Pulmonary artery endothelial cell (primary cell): ENCODE data around the gene BPIFB2. TPM values are rescaled to one million over a fixed set of nuclear protein-coding genes. Genes with fewer than 3 reads are reported as not detected.

ENCODE experiments used
- DNase-seq: peaks from one replicate; pipeline ENCODE4 v3.0.0-alpha.2; 2011; ENCODE audit warnings: low read depth, low spot score
- total RNA-seq: library from RNA; depleted of rRNA; stranded (reverse); fragments of >200 nt; gene quantifications from 2 replicates; pipeline ENCODE4 v1.2.3, GENCODE V29; 2014

Gene BPIFB2
- total RNA-seq, 1 donor from 2014 or later = not detected

GRCh38 chr20:33005908-33006775 is 1.4 kb upstream of the BPIFB2 start:
- DNase-seq = no peak

GRCh38 chr20:33006776-33007375 is 628 bp upstream of the BPIFB2 start:
- no peak for DNase-seq

- no peak for DNase-seq
Observed at GRCh38 chr20:33008336-33009213, 1.1 kb downstream of the BPIFB2 start.

GRCh38 chr20:33009214-33010132 is 2.0 kb downstream of the BPIFB2 start:
- no peak for DNase-seq

DNA sequence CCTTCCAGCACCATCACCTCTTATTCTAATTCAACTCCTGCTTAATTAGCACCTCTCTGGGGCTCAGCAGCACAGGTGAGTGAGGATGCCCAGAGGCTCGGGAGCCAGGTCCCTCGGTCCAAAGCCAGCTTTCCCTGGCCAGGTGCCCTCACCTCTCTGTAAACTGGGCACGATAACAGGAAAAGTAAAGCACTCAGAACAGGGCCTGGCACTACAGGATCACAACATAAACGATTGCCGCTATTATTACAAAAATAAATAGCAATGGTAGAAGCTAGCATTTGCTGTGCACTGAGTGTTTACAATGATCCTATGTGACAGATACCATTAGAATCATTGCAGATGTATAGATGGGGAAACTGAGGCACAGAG is 2.6 kb downstream of the BPIFB2 start:
- DNase-seq = no peak

GRCh38 chr20:33010674-33011449 is 3.4 kb downstream of the BPIFB2 start:
- no peak for DNase-seq

DNA sequence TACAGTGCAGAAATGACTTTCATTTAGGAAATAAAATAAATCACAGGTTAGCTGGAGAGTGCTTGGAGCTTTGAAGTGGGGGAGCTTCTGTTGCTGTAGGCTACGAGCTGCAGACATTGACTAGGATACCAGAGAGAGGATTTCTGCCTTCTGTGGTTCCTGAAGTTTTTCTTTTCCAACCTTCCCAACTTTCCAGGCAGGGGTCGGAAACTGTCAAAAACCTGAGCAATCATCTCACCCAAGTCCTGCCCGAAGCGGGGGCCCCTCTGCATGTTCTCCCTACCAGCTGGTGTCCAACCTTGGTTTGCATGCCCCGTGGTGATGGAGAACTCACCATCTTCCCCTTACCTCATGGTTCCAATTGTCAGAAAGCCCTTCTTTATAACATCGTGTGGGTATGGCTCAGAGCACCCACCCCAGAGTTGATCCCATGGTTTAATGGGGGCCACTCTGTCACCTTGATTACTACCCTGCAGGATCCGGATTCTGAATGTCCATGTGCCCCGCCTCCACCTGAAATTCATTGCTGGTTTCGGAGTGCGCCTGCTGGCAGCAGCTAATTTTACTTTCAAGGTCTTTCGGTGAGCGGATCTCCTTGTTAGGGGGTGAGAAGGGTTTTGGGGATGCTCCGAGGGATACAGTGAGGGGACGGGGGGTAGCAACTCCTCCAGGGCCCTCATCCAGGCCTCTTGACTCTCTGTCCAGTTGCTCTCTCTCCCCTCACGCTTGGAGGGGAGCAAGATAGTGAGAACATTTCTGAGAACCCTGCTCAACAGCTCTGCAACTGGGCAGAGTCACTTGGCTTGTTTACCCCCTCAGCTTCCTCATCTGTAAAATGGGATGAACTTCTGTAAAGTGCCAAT is 5.1 kb downstream of the BPIFB2 start:
- DNase-seq = no peak

DNA sequence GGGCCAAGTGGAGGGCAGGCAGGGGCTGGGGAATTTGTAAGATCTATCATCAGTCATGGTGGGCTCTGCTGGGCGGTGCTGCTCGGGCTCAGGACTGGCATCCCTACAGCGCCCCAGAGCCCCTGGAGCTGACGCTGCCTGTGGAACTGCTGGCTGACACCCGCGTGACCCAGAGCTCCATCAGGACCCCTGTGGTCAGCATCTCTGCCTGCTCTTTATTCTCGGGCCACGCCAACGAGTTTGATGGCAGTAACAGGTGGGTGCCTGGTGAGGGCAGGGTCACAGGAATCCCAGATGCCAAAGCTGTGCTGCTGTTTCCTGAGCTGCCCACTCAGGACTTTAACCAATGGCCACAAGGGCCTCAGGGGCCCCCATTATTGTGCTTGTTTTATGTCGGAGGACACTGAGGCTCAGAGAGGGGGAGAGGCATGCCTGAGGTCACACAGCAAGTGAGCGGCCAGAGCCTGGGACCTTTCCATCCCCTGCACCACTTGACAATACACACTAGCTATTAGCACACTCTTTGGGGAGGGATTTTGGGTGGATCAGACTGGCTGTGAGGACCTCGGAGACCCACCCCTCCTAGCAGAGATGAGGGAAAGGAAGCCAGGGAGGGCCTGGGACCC is 6.3 kb downstream of the BPIFB2 start:
- DNase-seq = no peak

GRCh38 chr20:33014336-33015113 is 7.0 kb downstream of the BPIFB2 start:
- DNase-seq = no peak

GRCh38 chr20:33015114-33015484 is 7.6 kb downstream of the BPIFB2 start:
- no peak for DNase-seq

DNA sequence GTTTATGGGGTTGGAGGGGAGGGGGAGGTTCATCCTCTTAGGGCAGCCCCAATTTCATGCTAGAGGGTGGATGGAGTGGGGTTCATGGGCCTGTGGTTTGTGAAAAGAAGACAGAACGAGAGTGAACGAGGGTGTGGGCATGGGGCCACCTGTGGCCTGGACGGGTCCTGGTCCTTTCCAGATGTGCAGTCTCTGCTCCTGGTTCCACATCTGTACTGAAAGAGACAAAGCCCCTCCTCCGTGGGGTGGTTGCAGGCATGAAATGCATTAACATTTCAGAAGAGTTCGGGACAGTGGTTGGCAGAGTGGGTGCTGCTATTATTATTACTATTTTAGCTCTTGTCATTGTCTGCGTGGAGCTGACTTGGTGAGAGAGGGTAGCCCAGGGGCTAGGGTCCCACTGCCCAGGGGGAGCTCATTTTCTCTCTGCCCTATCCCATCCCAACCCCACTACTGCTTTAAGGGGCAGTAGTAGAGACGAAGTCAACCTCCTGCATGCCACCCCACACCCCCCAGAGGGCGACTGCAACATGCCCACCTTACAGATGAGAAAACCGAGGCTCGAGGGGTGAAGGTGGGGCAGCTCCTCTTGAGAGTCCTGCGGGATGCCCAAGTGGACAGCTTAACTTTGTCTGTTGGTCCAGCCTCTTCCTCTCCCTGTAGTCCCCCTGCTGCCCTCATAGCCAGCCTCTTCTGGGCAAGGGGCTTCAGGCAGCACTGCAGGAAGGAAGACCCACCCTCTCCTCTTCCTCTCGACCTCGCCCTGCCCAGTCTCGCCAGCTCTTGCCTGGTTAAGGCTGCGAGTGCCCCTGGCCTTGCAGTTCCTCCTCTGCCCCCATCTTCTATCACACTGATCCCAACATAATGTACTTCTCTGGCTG is 8.4 kb downstream of the BPIFB2 start:
- no peak for DNase-seq

DNA sequence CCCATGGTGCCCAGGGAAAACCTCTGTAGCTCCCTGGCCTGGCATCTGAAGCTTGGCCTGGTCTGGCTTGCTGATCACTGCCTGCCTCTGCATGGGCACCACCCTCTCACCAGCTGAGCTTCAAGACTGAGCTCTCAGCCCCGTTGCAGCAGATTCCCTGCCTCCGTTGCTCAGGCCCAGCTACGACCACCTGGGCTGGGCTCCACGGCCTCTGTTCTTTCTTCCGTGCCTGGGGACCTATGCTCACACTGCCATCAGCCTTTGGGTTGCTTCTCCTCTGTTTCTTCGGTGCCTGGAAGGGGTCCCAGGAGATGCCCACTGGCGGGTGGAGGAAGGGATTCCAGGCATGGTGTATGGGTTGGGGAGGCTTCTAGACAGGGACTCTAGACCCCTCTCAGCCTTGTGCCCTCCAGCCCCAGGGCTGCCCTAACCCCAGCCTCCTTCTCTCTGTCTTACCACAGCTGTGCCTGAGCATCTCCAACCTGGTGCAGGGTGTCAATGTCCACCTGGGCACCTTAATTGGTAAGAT is 9.1 kb downstream of the BPIFB2 start:
- DNase-seq = no peak

- no peak for DNase-seq
Observed at GRCh38 chr20:33017542-33017941, 10.0 kb downstream of the BPIFB2 start.

GRCh38 chr20:33018169-33018931 is 10.8 kb downstream of the BPIFB2 start:
- DNase-seq = no peak

GRCh38 chr20:33019465-33020277 is 12.2 kb downstream of the BPIFB2 start:
- DNase-seq = no peak
